Tibial nerve (tissue), 4 donors: ENCODE measurements around the gene PHF19.

Source experiments
- EP300 ChIP-seq, 2 donors: sonication (generic); formaldehyde crosslinking; IDR thresholded peaks; one replicate each; pipeline ENCODE4 v1.6.1; 2017; ENCODE audit warnings: antibody characterized with exemption in 2 of 2, mild to moderate bottlenecking in 1 of 2
- POLR2A ChIP-seq, 2 donors: fragments of 450-650 bp; IDR thresholded peaks; one replicate each; pipeline ENCODE4 v1.6.1; 2017; ENCODE audit warnings: antibody characterized with exemption in 2 of 2, mild to moderate bottlenecking in 2 of 2, moderate library complexity in 2 of 2
- TF ChIP-seq, protein P1 (sequence below), 5 experiments: fragments of 200-600 bp in 3 of 5; fragments of 450-650 bp in 2 of 5; sonication (generic) in 3 of 5; IDR thresholded peaks; one replicate each; pipeline ENCODE4 v1.5.1; 2016 to 2019; ENCODE audit warnings: antibody characterized with exemption in 5 of 5, mild to moderate bottlenecking in 3 of 5, moderate library complexity in 2 of 5

DNA sequence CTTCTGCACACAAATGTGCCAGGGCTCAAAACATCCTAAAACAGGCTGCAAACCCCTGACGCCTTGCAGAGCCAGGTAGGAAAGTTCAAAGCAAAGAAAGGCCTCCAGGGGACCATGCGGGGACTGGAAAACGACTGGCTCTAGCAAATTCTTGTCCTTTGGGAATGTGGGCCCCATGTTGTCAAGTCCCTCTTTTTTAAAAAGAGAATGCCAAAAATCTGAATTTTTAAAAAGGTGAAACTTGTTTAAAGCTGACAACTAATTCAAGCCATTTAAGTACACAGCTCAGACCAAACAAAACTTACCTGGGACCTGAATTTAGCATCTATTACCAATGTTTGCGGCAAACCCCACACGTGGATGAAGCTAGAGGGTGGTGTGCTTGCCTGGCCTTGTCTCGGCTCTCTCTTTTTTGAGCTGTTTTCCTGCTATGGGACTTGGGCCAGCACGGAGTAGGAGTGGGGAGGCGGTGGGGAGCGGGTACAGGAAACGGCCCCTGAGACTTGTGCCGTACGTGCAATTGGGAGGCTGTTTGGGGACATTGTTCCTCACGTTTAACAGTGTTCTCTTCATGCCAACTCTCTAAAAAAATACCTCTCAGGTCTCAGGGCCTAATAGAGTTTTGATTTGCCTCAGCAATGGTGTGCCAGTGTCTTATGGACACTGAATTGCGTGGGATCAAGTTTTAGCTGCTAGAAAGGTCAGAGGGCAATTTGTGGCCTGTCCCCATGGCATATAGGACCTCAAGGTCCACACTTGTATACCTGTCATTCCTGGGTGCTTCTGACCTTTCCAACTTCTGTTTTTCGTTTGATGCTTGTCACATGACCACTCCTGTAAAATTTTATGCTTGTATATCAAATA is 15.1 kb upstream of the PHF19 start:
- TF ChIP-seq, protein P1, sequence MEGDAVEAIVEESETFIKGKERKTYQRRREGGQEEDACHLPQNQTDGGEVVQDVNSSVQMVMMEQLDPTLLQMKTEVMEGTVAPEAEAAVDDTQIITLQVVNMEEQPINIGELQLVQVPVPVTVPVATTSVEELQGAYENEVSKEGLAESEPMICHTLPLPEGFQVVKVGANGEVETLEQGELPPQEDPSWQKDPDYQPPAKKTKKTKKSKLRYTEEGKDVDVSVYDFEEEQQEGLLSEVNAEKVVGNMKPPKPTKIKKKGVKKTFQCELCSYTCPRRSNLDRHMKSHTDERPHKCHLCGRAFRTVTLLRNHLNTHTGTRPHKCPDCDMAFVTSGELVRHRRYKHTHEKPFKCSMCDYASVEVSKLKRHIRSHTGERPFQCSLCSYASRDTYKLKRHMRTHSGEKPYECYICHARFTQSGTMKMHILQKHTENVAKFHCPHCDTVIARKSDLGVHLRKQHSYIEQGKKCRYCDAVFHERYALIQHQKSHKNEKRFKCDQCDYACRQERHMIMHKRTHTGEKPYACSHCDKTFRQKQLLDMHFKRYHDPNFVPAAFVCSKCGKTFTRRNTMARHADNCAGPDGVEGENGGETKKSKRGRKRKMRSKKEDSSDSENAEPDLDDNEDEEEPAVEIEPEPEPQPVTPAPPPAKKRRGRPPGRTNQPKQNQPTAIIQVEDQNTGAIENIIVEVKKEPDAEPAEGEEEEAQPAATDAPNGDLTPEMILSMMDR (IDR thresholded peaks at IDR 0.05): no peak
- no peak for TF ChIP-seq POLR2A (IDR thresholded peaks at IDR 0.05)
- TF ChIP-seq EP300 (IDR thresholded peaks at IDR 0.05): no peak
